Fibroblast of mammary gland (primary cell): ENCODE data around the gene DEFB114.

Source experiments
- DNase-seq: peaks from one replicate; pipeline ENCODE4 v3.0.0-alpha.2; 2010; ENCODE audit warnings: low read depth
- H3K4me3 ChIP-seq: 2 replicates; pipeline ENCODE4 v1.5.1; 2011; ENCODE audit warnings: low read depth, mild to moderate bottlenecking, low read length, moderate library complexity; ENCODE audit not compliant: control insufficient read depth
- CTCF ChIP-seq: conservative IDR thresholded peaks from 2 replicates; pipeline ENCODE4 v1.5.1; 2011; ENCODE audit warnings: low read depth, low read length, inconsistent platforms; ENCODE audit not compliant: control insufficient read depth, insufficient read depth

Gene DEFB114

DNA sequence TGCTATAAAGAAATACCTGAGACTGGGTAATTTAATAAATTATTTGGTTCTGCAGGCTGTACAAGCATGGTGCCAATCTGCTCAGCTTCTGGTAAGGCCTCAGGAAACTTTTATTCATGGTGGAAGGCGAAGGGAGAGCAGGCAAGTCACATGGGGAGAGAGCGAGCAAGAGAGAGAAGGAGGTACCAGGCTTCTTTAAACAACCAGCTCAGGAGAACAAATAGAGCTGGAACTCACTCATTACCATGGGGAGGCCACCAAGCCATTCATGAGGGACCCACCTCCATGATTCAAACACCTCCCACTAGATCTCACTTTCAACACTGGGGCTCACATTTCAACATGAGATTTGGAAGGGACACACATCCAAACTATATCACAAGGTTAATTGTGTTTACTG, 52.7 kb downstream of the DEFB114 start:
- no peak for TF ChIP-seq CTCF
- DNase-seq, result no peak
- H3K4me3 ChIP-seq, result no peak overlapping the region
